HepG2 (cell line): ENCODE results near the gene DMKN. TPM values are rescaled to one million over a fixed set of nuclear protein-coding genes. Genes with fewer than 3 reads are reported as not detected.

Experiments used
- ATF2 ChIP-seq: sonication (generic); formaldehyde crosslinking; IDR thresholded peaks from 2 replicates; pipeline ENCODE4 v1.4.0; 2020; ENCODE audit warnings: missing genetic modification reagents
- DZIP1 ChIP-seq: sonication (generic); formaldehyde crosslinking; IDR thresholded peaks from 2 replicates; pipeline ENCODE4 v1.5.0; 2020; ENCODE audit warnings: mild to moderate bottlenecking, missing genetic modification reagents
- HMGA1 ChIP-seq: sonication (generic); formaldehyde crosslinking; conservative IDR thresholded peaks from 2 replicates; pipeline ENCODE4 v1.4.0; 2020; ENCODE audit warnings: missing genetic modification reagents
- NCOA1 ChIP-seq: sonication (generic); formaldehyde crosslinking; IDR thresholded peaks from 2 replicates; pipeline ENCODE4 v1.9.0; 2021; ENCODE audit warnings: missing genetic modification reagents
- NR2F6 ChIP-seq, 2 experiments: IDR thresholded peaks; 2 replicates each; pipeline ENCODE4 v1.6.1; 2016; ENCODE audit warnings: antibody characterized with exemption in 1 of 2, mild to moderate bottlenecking in 1 of 2
- PRMT3 ChIP-seq: sonication (generic); formaldehyde crosslinking; IDR thresholded peaks from 2 replicates; pipeline ENCODE4 v1.8.1; 2022; ENCODE audit warnings: low read depth, mild to moderate bottlenecking, moderate library complexity, missing genetic modification reagents, borderline replicate concordance
- RELA ChIP-seq: sonication (generic); formaldehyde crosslinking; IDR thresholded peaks from 2 replicates; pipeline ENCODE4 v1.4.0; 2020; ENCODE audit warnings: missing genetic modification reagents
- SALL1 ChIP-seq: sonication (generic); formaldehyde crosslinking; IDR thresholded peaks from 2 replicates; pipeline ENCODE4 v1.8.0; 2022; ENCODE audit warnings: mild to moderate bottlenecking, missing genetic modification reagents
- XBP1 ChIP-seq: sonication (generic); formaldehyde crosslinking; IDR thresholded peaks from 2 replicates; pipeline ENCODE4 v1.5.0; 2020; ENCODE audit warnings: missing genetic modification reagents
- ZNF180 ChIP-seq: sonication (generic); formaldehyde crosslinking; IDR thresholded peaks from 2 replicates; pipeline ENCODE4 v1.4.0; 2020; ENCODE audit warnings: low read depth, missing genetic modification reagents, borderline replicate concordance
- ZNF20 ChIP-seq: sonication (generic); formaldehyde crosslinking; IDR thresholded peaks from 2 replicates; pipeline ENCODE4 v1.4.0; 2020; ENCODE audit warnings: mild to moderate bottlenecking, moderate library complexity, missing genetic modification reagents
- ZNF280D ChIP-seq: sonication (generic); formaldehyde crosslinking; IDR thresholded peaks from 2 replicates; pipeline ENCODE4 v1.5.1; 2020; ENCODE audit warnings: mild to moderate bottlenecking, missing genetic modification reagents
- ZNF496 ChIP-seq: sonication (generic); formaldehyde crosslinking; IDR thresholded peaks from 2 replicates; pipeline ENCODE4 v1.8.1; 2023; ENCODE audit warnings: mild to moderate bottlenecking, moderate library complexity, missing genetic modification reagents; ENCODE audit not compliant: insufficient replicate concordance
- ZNF609 ChIP-seq: sonication (generic); formaldehyde crosslinking; IDR thresholded peaks from 2 replicates; pipeline ENCODE4 v1.4.0; 2020; ENCODE audit warnings: mild to moderate bottlenecking, missing genetic modification reagents, borderline replicate concordance
- polyA plus RNA-seq, 8 experiments: library from polyadenylated mRNA; depleted of rRNA in 3 of 8; stranded (reverse) in 7 of 8; unstranded in 1 of 8; fragments of >200 nt; fragmentation: Illumina TruSeq in 4 of 8; extraction: Trizol in 4 of 8; gene quantifications; 2 replicates each; pipeline versions ENCODE4 v1.2.1 to v1.2.3, GENCODE V29; 2011 to 2016; ENCODE audit warnings: low read depth in 4 of 8, missing spikeins in 1 of 8, mixed read lengths in 1 of 8; ENCODE audit not compliant: insufficient read depth in 1 of 8
- total RNA-seq, 5 experiments: library from RNA; depleted of rRNA; stranded (reverse); fragments of >200 nt; fragmentation: Illumina TruSeq; extraction: Trizol; gene quantifications; 2 replicates each; pipeline ENCODE4 v1.2.3, GENCODE V29; 2016; ENCODE audit warnings: low read depth in 1 of 5
- TF ChIP-seq, protein P1 (sequence below): sonication (generic); formaldehyde crosslinking; IDR thresholded peaks from 2 replicates; pipeline ENCODE4 v1.5.0; 2020; ENCODE audit warnings: missing genetic modification reagents

Gene DMKN
- total and polyA plus RNA-seq, 2 of the 13 experiments (the other 11 are each of a cell fraction or from before 2014, with no cell fraction given) = 50.8 to 57.1 TPM

DNA sequence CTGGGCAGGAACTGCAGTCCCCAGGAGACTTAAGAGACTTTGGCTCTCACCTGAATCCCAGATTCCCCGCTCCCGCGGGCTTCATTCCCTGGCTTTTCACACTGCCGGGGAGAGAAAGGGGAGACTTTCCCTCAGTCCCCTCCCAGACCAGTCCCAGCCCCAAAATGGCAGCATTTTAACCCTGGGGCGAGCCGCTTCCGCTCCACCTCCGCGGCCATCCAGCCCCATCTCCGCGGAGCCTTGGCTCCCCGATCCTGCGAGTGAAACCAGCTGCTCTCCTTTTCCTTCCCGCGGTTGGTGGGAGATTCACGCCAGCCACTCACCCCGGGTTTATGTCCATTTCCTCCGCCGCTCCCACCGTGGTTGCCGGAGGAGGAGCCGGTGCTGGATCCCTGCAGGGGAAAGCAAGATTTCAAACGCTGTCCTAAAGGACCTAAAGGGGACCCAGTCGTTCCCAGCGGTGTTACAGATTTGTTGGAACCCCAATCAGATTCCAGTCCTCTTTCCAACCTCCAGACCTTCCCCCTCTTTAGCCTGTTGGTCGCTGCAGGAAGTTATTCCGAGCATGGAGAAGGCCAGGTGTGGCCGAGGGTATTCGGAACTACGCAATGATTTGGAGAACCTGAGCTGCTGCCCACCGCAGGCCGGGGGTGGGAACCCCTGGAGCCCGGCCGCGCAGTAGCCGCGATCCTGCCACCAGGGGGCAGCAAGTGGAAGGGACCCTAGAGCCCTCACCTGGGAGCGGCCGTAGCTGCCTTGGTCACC, 3.4 kb downstream of the DMKN start (continued):
- TF ChIP-seq ZNF280D (CRISPR knock-in tag) (no peak), DZIP1 (CRISPR knock-in tag) (no peak), ZNF609 (CRISPR knock-in tag) (no peak), HMGA1 (CRISPR knock-in tag) (no peak), ZNF496 (CRISPR knock-in tag) (no peak), NR2F6 (IDR thresholded peaks at IDR 0.05) (no peak), NR2F6 (CRISPR knock-in tag; IDR thresholded peaks at IDR 0.05) (peak; percentile 49; the same call in 1 of the 2 replicates), ZNF20 (CRISPR knock-in tag) (no peak), NCOA1 (CRISPR knock-in tag) (no peak), PRMT3 (CRISPR knock-in tag) (no peak), ZNF180 (CRISPR knock-in tag) (no peak), RELA (CRISPR knock-in tag) (no peak), ATF2 (peak; percentile 53; the same call in 1 of the 2 replicates), XBP1 (no peak), SALL1 (CRISPR knock-in tag) (peak; percentile 72)
- TF ChIP-seq, protein P1, sequence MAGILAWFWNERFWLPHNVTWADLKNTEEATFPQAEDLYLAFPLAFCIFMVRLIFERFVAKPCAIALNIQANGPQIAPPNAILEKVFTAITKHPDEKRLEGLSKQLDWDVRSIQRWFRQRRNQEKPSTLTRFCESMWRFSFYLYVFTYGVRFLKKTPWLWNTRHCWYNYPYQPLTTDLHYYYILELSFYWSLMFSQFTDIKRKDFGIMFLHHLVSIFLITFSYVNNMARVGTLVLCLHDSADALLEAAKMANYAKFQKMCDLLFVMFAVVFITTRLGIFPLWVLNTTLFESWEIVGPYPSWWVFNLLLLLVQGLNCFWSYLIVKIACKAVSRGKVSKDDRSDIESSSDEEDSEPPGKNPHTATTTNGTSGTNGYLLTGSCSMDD (CRISPR knock-in tag) = no peak
